Uterus (tissue), 4 donors: ENCODE measurements around the gene SLC44A3. TPM values are rescaled to one million over a fixed set of nuclear protein-coding genes. Genes with fewer than 3 reads are reported as not detected.
"Not testable (repeated sequence)": the region's sequence is repeated elsewhere in the genome, so short reads cannot be mapped to it uniquely, and the experiment has no call there.

Experiments
- DNase-seq, 2 donors: peaks; one replicate each; pipeline ENCODE4 v3.0.0-alpha.2; 2019 to 2020
- H3K27ac ChIP-seq, 2 donors: fragments of 200-600 bp; sonication (generic); 1 replicate in 1 of 2; 2 replicates in 1 of 2; pipeline ENCODE4 v1.5.1; 2016 to 2018
- H3K27me3 ChIP-seq, 2 donors: fragments of 200-600 bp; sonication (generic); one replicate each; pipeline ENCODE4 v1.5.1; 2018 to 2019; ENCODE audit warnings: control low read depth in 1 of 2
- H3K36me3 ChIP-seq, 2 donors: fragments of 200-600 bp; sonication (generic); one replicate each; pipeline ENCODE4 v1.5.1; 2019; ENCODE audit warnings: control low read depth in 1 of 2
- H3K4me1 ChIP-seq, 2 donors: fragments of 200-600 bp; sonication (generic); one replicate each; pipeline ENCODE4 v1.5.1; 2018 to 2019; ENCODE audit warnings: control low read depth in 1 of 2
- H3K4me3 ChIP-seq, 2 donors: fragments of 200-600 bp; sonication (generic); 1 replicate in 1 of 2; 2 replicates in 1 of 2; pipeline ENCODE4 v1.5.1; 2018 to 2019; ENCODE audit warnings: mild to moderate bottlenecking in 1 of 2
- H3K9me3 ChIP-seq, 2 donors: fragments of 200-600 bp; sonication (generic); one replicate each; pipeline ENCODE4 v1.5.1; 2019; ENCODE audit warnings: control low read depth in 1 of 2
- CTCF ChIP-seq, 4 experiments: fragments of 200-600 bp in 2 of 4; fragments of 450-650 bp in 2 of 4; sonication (generic) in 2 of 4; IDR thresholded peaks; one replicate each; pipeline ENCODE4 v1.5.1; 2016 to 2019; ENCODE audit warnings: antibody characterized with exemption in 4 of 4, mild to moderate bottlenecking in 2 of 4, moderate library complexity in 1 of 4
- POLR2A ChIP-seq, 2 donors: fragments of 450-650 bp; IDR thresholded peaks; one replicate each; pipeline ENCODE4 v1.6.1; 2016; ENCODE audit warnings: antibody characterized with exemption in 2 of 2, mild to moderate bottlenecking in 1 of 2, moderate library complexity in 1 of 2
- intact Hi-C: fragments of 100-400 bp; cut with DNase I; formaldehyde crosslinking; loops from one replicate; pipeline ENCODE4 v1.15.1; 2023; ENCODE audit warnings: low total_unique reads
- total RNA-seq, 4 donors: library from RNA; depleted of rRNA in 3 of 4; stranded (reverse); fragments of >200 nt in 3 of 4; gene quantifications; one replicate each; pipeline versions ENCODE4 v1.1.0 to v1.2.4, GENCODE V29; 2014 to 2023
- donor health status: DM: yes; HTN: yes; CAD: no.

SLC44A3 gene
- total RNA-seq, 4 donors from 2014 or later: 1.3 to 10.3 (median 4.8) TPM

DNA sequence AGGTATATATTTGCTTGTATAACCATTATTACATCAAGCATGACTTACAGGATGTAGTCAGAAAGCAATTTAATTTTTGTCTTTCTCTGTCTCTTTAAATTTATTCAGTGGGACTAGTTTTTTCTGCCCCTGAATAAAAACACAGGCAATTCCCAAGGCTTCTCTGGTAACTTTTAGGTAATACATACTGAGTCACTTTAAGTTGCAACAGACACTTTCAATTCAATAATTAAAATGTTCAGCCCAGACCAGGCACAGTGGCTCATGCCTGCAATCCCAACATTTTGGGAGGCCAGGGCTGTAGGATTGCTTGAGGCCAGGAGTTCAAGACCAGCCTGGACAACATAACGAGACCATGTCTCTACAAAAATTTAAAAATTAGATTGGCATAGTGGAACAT is 12.3 kb downstream of the SLC44A3 start:
- no peak overlapping the region for H3K4me3 ChIP-seq
- no peaks in the 10 kb centered on the region for H3K27me3 ChIP-seq
- H3K4me1 ChIP-seq: no peaks in the 10 kb centered on the region
- no peaks in the 10 kb centered on the region for H3K9me3 ChIP-seq
- no peaks in the 10 kb centered on the region for H3K36me3 ChIP-seq
- TF ChIP-seq CTCF (IDR thresholded peaks at IDR 0.05) (no peak), POLR2A (IDR thresholded peaks at IDR 0.05) (no peak)
- no peak for DNase-seq
- no peak overlapping the region for H3K27ac ChIP-seq
- intact Hi-C loops: no loop called here

GRCh38 chr1:94832931-94833585 is 12.9 kb downstream of the SLC44A3 start:
- intact Hi-C loops: no loop called here
- Histone ChIP-seq H3K36me3 (no peaks in the 10 kb centered on the region), H3K9me3 (no peaks in the 10 kb centered on the region), H3K27me3 (no peaks in the 10 kb centered on the region), H3K27ac (no peak overlapping the region), H3K4me3 (no peak overlapping the region), H3K4me1 (no peaks in the 10 kb centered on the region)
- no peak for DNase-seq
- TF ChIP-seq CTCF (IDR thresholded peaks at IDR 0.05): no peak
- TF ChIP-seq POLR2A (IDR thresholded peaks at IDR 0.05): no peak

DNA sequence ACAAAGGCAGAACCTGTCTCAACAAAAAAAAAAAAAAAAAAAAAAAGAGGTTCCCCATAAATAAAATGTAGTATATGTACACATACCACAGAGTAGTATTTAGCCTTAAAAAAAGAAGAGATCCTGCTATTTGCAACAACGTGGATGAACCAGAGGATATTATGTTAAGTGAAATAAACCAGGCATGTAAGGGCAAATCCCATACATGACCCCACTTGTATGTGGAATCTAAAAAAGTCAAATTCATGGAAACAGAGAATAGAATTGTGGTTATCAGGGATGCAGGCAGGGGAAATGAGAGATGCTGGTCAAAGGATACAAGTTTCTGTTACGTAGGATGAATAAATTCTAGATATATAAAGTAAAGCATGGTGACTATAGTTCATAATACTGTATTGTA is 16.7 kb downstream of the SLC44A3 start:
- no peak for TF ChIP-seq POLR2A (IDR thresholded peaks at IDR 0.05)
- TF ChIP-seq CTCF (IDR thresholded peaks at IDR 0.05): no peak
- no peak for DNase-seq
- H3K27me3 ChIP-seq: no peaks in the 10 kb centered on the region
- no peaks in the 10 kb centered on the region for H3K4me1 ChIP-seq
- no peaks in the 10 kb centered on the region for H3K9me3 ChIP-seq
- no peak overlapping the region for H3K27ac ChIP-seq
- intact Hi-C loops: no loop called here
- H3K36me3 ChIP-seq: no peaks in the 10 kb centered on the region
- no peak overlapping the region for H3K4me3 ChIP-seq

- H3K9me3 ChIP-seq, H3K4me3 ChIP-seq, H3K27ac ChIP-seq, DNase-seq, H3K36me3 ChIP-seq, H3K27me3 ChIP-seq, H3K4me1 ChIP-seq, intact Hi-C loops: not testable (repeated sequence)
Observed at GRCh38 chr1:94840381-94840780, 20.2 kb downstream of the SLC44A3 start.

GRCh38 chr1:94840808-94841207 is 20.7 kb downstream of the SLC44A3 start:
- Histone ChIP-seq H3K36me3 (no peaks in the 10 kb centered on the region), H3K27me3 (no peaks in the 10 kb centered on the region), H3K4me1 (no peaks in the 10 kb centered on the region), H3K27ac (no peak overlapping the region), H3K9me3 (no peaks in the 10 kb centered on the region), H3K4me3 (no peak overlapping the region)
- DNase-seq: no peak
- intact Hi-C loops: no loop called here
- TF ChIP-seq POLR2A (IDR thresholded peaks at IDR 0.05): no peak
- TF ChIP-seq CTCF (IDR thresholded peaks at IDR 0.05): no peak

- Histone ChIP-seq H3K9me3 (no peaks in the 10 kb centered on the region), H3K4me3 (no peak overlapping the region), H3K27ac (no peak overlapping the region), H3K27me3 (no peaks in the 10 kb centered on the region), H3K36me3 (no peaks in the 10 kb centered on the region), H3K4me1 (no peaks in the 10 kb centered on the region)
- intact Hi-C loops: no loop called here
- TF ChIP-seq CTCF (IDR thresholded peaks at IDR 0.05) (no peak), POLR2A (IDR thresholded peaks at IDR 0.05) (no peak)
- DNase-seq: no peak
Observed at GRCh38 chr1:94843430-94843829, 23.3 kb downstream of the SLC44A3 start.
